Memory B cell (primary cell): ENCODE data around the gene LRRC8A.

Experiments used
- ATAC-seq: fragments of 150-1000 bp; cut with Tn5 transposase; 2 replicates; pipeline ENCODE4 v1.10.0; 2021; ENCODE audit warnings: low read depth, mild to moderate bottlenecking, moderate library complexity
- DNase-seq, 2 donors: peaks; one replicate each; pipeline ENCODE4 v3.0.0; 2022; ENCODE audit warnings: low spot score in 2 of 2
- H3K27ac Mint-ChIP-seq: one replicate; pipeline ENCODE4 v1.8.0; 2022; ENCODE audit warnings: mild to moderate bottlenecking, moderate library complexity, mixed read lengths
- H3K27me3 Mint-ChIP-seq: one replicate; pipeline ENCODE4 v1.8.0; 2022; ENCODE audit warnings: mixed read lengths
- H3K36me3 Mint-ChIP-seq: one replicate; pipeline ENCODE4 v1.8.0; 2022; ENCODE audit warnings: mild to moderate bottlenecking, mixed read lengths
- H3K4me1 Mint-ChIP-seq: one replicate; pipeline ENCODE4 v1.8.0; 2022; ENCODE audit warnings: mixed read lengths
- H3K4me3 Mint-ChIP-seq: one replicate; pipeline ENCODE4 v1.8.0; 2022; ENCODE audit warnings: mild to moderate bottlenecking, moderate library complexity, mixed read lengths
- H3K9me3 Mint-ChIP-seq: one replicate; pipeline ENCODE4 v1.8.0; 2022; ENCODE audit warnings: mixed read lengths

Gene LRRC8A

GRCh38 chr9:128885798-128886197 is 3.9 kb downstream of the LRRC8A start:
- Mint-ChIP-seq H3K4me3 (no peak overlapping the region), H3K27ac (no peak overlapping the region), H3K4me1 (peaks cover 22% of the 10 kb centered on the region), H3K27me3 (no peaks in the 10 kb centered on the region), H3K36me3 (peaks cover 14% of the 10 kb centered on the region), H3K9me3 (no peaks in the 10 kb centered on the region)
- no peak for DNase-seq
- no peak for ATAC-seq

GRCh38 chr9:128886211-128886891 is 4.4 kb downstream of the LRRC8A start:
- DNase-seq (no peak), ATAC-seq (no peak)
- Mint-ChIP-seq H3K4me3 (no peak overlapping the region), H3K4me1 (peaks cover 21% of the 10 kb centered on the region), H3K27ac (peak overlapping the region; percentile 11), H3K36me3 (peaks cover 14% of the 10 kb centered on the region), H3K9me3 (no peaks in the 10 kb centered on the region), H3K27me3 (no peaks in the 10 kb centered on the region)

- H3K4me3 Mint-ChIP-seq = no peak overlapping the region
- H3K27me3 Mint-ChIP-seq = no peaks in the 10 kb centered on the region
- H3K9me3 Mint-ChIP-seq = no peaks in the 10 kb centered on the region
- ATAC-seq (no peak), DNase-seq (no peak)
- no peak overlapping the region for H3K27ac Mint-ChIP-seq
- peaks cover 14% of the 10 kb centered on the region for H3K36me3 Mint-ChIP-seq
- peaks cover 21% of the 10 kb centered on the region for H3K4me1 Mint-ChIP-seq
Observed at GRCh38 chr9:128887049-128887448, 5.1 kb downstream of the LRRC8A start.

- Mint-ChIP-seq H3K4me3 (no peak overlapping the region), H3K27me3 (no peaks in the 10 kb centered on the region), H3K36me3 (peaks cover 14% of the 10 kb centered on the region), H3K27ac (no peak overlapping the region), H3K9me3 (no peaks in the 10 kb centered on the region), H3K4me1 (peaks cover 16% of the 10 kb centered on the region)
- DNase-seq = no peak
- ATAC-seq = no peak
Observed at GRCh38 chr9:128887914-128888350, 6.0 kb downstream of the LRRC8A start.

DNA sequence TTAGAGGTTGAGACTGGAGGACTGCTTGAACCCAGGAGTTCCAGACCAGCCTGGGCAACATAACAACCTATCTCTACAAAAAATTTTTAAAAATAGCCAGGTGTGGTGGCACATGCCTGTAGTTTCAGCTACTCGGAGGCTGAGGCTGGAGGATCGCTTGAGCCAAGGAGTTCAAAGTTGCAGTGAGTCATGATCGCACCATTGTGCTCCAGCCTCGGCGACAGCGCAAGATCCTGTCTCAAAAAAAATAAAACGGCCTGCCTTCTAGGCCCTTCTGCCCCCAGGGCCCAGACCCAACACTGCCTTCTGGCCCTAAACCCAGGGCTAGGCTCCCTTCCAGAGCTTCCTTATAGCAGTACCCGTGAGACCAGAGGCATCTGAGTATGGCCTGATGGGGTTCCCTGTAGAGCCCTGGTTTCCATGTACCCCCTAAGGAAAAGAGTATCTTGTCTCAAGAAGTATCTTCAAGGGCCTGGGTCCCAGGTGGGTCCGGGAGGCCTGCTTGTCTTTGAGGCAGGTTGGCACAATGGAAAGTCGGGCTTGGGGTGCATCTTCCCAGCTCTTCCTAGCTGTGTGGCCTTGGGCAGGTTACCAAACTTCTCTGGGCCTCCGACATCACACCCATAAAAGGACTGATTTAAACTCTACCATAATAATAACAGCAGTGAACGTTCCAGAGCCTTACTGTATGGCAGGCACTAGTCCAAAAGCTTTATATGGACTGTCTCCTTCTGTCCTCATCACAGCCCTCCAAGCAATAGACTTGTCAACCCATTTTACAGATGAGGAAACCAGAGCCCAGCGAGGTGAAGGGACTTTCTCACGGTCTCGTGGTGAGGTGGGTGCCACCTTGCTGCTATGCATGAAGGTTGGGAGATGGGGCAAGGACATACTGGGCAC is 9.6 kb downstream of the LRRC8A start:
- Mint-ChIP-seq H3K36me3 (peaks cover 16% of the 10 kb centered on the region), H3K27ac (no peak overlapping the region), H3K4me3 (no peak overlapping the region), H3K27me3 (no peaks in the 10 kb centered on the region), H3K9me3 (no peaks in the 10 kb centered on the region), H3K4me1 (peaks cover 7% of the 10 kb centered on the region)
- DNase-seq = no peak
- ATAC-seq = no peak

GRCh38 chr9:128892221-128892921 is 10.4 kb downstream of the LRRC8A start:
- H3K9me3 Mint-ChIP-seq = no peaks in the 10 kb centered on the region
- H3K27ac Mint-ChIP-seq = no peak overlapping the region
- H3K27me3 Mint-ChIP-seq = no peaks in the 10 kb centered on the region
- ATAC-seq (no peak), DNase-seq (no peak)
- peaks cover 18% of the 10 kb centered on the region for H3K36me3 Mint-ChIP-seq
- no peak overlapping the region for H3K4me3 Mint-ChIP-seq
- peaks cover 7% of the 10 kb centered on the region for H3K4me1 Mint-ChIP-seq

DNA sequence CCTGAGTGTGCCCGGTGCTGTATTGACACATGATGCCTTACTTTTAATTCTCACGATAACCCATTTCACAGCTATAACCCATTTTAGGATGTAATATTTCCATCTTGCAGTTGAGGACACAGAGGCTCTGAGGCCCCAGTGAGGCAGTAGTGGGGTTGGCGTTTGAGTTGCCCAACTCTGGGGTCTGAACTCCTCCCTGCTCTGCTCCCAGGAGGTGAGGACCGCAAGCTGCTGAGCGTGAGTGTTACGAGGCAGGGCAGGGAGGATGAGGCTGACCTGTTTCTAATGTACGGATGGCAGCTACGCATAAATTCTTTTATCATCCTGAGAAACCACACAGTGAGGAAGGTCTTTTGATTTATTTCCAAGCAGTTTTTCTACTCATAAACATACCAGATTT is 11.4 kb downstream of the LRRC8A start:
- H3K9me3 Mint-ChIP-seq = no peaks in the 10 kb centered on the region

GRCh38 chr9:128894764-128895163 is 12.8 kb downstream of the LRRC8A start:
- no peaks in the 10 kb centered on the region for H3K9me3 Mint-ChIP-seq
- no peaks in the 10 kb centered on the region for H3K27me3 Mint-ChIP-seq
- H3K4me3 Mint-ChIP-seq = no peak overlapping the region
- ATAC-seq (no peak), DNase-seq (no peak)
- H3K27ac Mint-ChIP-seq = peak overlapping the region; percentile 11
- peaks cover 21% of the 10 kb centered on the region for H3K4me1 Mint-ChIP-seq
- peaks cover 19% of the 10 kb centered on the region for H3K36me3 Mint-ChIP-seq

More for the DNA sequence above, 11.4 kb downstream of the LRRC8A start:
- H3K36me3 Mint-ChIP-seq = peaks cover 18% of the 10 kb centered on the region
- peaks cover 13% of the 10 kb centered on the region for H3K4me1 Mint-ChIP-seq
- no peak overlapping the region for H3K27ac Mint-ChIP-seq
- no peak overlapping the region for H3K4me3 Mint-ChIP-seq
- no peak for ATAC-seq
- DNase-seq = no peak
- no peaks in the 10 kb centered on the region for H3K27me3 Mint-ChIP-seq

GRCh38 chr9:128895556-128895955 is 13.6 kb downstream of the LRRC8A start:
- Mint-ChIP-seq H3K27ac (no peak overlapping the region), H3K9me3 (no peaks in the 10 kb centered on the region), H3K27me3 (no peaks in the 10 kb centered on the region), H3K36me3 (peaks cover 17% of the 10 kb centered on the region), H3K4me1 (peaks cover 26% of the 10 kb centered on the region), H3K4me3 (no peak overlapping the region)
- ATAC-seq = no peak
- DNase-seq = no peak

DNA sequence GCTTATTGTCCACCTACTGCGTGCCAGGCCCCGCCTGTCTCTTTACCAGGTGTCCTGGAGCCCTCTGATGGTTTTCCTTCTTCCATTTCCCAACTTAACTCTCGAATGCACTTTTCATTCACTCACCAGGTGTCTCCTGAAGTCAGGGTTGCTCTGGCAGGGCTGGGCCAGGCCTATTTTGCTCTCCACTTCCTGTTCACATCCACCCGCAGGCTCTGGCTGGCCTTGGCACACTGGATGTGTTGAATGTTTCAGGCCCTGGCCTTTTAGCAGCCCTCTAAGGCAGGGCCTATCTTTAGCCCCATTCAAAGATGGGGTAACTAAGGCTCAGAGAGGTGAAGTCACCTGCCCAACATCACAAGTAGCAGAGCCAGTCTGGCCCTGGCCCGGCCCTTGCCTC is 16.4 kb downstream of the LRRC8A start:
- DNase-seq (no peak), ATAC-seq (no peak)
- no peaks in the 10 kb centered on the region for H3K27me3 Mint-ChIP-seq
- peaks cover 16% of the 10 kb centered on the region for H3K36me3 Mint-ChIP-seq
- H3K9me3 Mint-ChIP-seq = no peaks in the 10 kb centered on the region
- H3K4me3 Mint-ChIP-seq = no peak overlapping the region
- H3K27ac Mint-ChIP-seq = peak overlapping the region; percentile 67
- H3K4me1 Mint-ChIP-seq = peaks cover 35% of the 10 kb centered on the region

DNA sequence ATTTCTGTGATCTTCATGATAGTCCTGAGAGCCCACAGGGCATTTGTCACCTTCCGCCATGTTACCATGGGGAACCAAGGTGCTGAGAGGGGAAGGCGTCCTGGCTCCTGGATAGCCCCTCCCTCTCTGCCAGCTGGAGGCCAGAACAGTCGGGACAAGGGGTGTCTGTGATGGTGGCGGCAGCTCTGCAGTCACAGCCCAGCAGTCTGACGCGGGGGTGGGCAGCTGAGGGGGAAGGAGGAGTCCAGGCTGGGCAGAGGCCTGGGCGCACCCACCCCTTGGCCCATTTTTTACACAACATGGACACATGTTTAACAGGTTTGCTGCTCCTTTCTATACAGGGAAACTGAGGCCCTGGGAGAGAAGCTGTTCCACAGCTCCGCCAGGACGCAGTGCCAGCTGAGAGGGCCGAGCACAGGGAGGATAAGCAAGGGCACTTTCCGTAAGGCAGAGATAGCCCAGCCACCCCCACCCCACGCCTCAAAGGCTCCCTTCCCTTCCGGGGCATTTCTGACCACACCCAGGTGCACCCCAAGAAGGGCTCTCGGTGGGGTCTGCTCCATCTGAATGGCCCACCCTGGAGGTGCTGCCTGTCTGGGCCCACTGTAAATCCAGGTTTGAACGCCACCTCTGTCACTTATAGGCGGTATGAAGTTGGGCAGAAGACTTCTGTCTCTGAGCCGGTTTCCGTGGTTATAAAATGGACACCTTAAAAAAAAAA is 17.1 kb downstream of the LRRC8A start:
- H3K9me3 Mint-ChIP-seq = no peaks in the 10 kb centered on the region
- peaks cover 35% of the 10 kb centered on the region for H3K4me1 Mint-ChIP-seq
- DNase-seq (no peak), ATAC-seq (no peak)
- peak overlapping the region; percentile 53 for H3K4me3 Mint-ChIP-seq
- H3K27me3 Mint-ChIP-seq = no peaks in the 10 kb centered on the region
- H3K36me3 Mint-ChIP-seq = peaks cover 16% of the 10 kb centered on the region
- H3K27ac Mint-ChIP-seq = peak overlapping the region; percentile 95

- Mint-ChIP-seq H3K27me3 (no peaks in the 10 kb centered on the region), H3K4me1 (peaks cover 35% of the 10 kb centered on the region), H3K27ac (peak overlapping the region; percentile 95), H3K9me3 (no peaks in the 10 kb centered on the region), H3K4me3 (peak overlapping the region; percentile 53), H3K36me3 (peaks cover 16% of the 10 kb centered on the region)
- no peak for ATAC-seq
- DNase-seq = no peak
Observed at GRCh38 chr9:128899566-128900322, 17.8 kb downstream of the LRRC8A start.

DNA sequence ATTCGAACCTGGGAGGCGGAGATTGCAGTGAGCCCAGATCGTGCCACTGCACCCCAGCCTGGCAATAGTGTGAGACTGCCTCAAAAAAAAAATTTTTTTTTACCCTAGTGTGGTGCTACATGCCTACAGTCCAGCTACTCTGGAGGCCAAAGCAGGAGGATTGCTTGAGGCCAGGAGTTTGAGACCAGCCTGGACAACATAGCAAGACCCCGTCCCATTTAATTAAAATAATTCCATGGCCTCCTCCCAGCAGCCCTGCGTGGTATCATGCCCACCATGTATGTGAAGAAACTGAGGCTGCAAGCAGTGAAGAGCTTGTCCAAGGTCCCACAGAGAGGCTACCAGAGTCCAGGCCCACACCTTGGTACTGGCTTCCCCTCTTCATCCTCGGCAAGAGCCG is 19.4 kb downstream of the LRRC8A start:
- Mint-ChIP-seq H3K27ac (peak overlapping the region; percentile 50), H3K9me3 (no peaks in the 10 kb centered on the region), H3K4me1 (peaks cover 28% of the 10 kb centered on the region), H3K27me3 (no peaks in the 10 kb centered on the region), H3K4me3 (no peak overlapping the region), H3K36me3 (peaks cover 9% of the 10 kb centered on the region)
- DNase-seq (no peak), ATAC-seq (no peak)
